Measurements from ENCODE around the gene DOK4. TPM values are rescaled to one million over a fixed set of nuclear protein-coding genes. Genes with fewer than 3 reads are reported as not detected.
"Not testable (repeated sequence)": the region's sequence is repeated elsewhere in the genome, so short reads cannot be mapped to it uniquely, and the experiment has no call there.

DOK4 gene
- total RNA-seq, 1 experiment from 2014 or later, result 122 TPM

GRCh38 chr16:57502048-57502775 lies 15.9 kb upstream of the DOK4 start:
- DNase-seq (ENCODE audit: low spot score), result no peak

GRCh38 chr16:57501492-57501891 lies 15.2 kb upstream of the DOK4 start:
- no peak for DNase-seq (ENCODE audit: low spot score)

DNA sequence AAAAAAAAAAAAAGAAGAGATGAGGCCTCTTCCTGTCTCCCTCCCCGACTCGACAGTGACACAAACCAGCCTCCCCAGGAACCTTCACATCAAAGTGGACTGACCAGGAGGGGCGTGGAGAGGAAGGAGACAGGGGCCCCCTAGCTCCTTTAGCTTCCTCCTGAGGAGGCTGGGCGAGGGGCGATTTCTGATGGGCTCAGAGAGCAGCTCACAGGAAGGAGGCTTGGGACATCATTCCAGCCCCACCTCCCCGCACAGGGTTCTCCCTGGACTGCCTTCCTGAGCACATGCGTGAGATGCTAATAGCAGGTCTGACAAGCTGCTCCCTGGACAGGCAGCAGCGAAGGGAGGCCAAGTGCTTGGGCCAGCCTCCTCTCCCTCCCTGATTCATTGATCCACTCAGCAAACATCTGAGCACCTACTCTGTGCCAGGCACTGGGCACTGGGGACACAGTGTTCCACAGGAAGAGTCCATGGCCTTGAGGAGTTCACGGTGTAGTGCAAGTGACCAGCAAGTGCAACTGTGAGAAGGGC lies 14.4 kb upstream of the DOK4 start:
- DNase-seq (ENCODE audit: low spot score), result no peak

DNA sequence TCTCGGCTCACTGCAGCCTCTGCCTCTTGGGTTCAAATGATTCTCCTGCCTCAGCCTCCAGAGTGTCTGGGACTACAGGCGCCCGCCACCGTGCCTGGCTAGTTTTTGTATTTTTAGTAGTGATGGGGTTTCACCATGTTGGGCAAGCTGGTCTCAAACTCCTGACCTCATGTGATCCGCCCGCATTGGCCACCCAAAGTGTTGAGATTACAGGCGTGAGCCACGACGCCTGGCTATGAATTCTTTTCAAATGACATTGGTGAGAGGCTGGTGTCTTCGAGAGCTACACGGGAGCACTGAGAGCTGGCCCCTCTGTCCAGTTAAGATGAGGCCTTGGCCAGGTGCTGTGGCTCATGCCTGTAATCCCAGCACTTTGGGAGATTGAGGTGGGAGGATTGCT lies 13.6 kb upstream of the DOK4 start:
- DNase-seq (ENCODE audit: low spot score), result not testable (repeated sequence)

DNA sequence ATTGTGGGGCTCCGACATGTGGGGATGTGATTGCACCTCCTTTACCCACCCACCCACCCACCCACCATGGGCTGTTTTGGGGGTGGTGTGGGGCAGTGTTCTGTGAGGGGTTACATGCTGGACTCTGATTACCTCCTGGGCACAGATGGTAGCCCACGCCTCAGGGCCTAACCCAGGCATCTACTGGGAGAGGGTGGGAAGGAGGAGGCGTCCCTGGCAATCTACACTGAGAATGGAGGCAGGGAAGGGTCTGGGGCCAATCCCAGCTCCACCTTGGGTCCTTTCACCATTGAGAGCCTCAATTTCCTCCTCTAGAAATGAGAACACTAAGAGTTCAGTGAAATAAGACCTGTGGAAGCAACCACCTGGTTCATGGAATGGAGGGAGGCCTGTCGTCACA lies 11.7 kb upstream of the DOK4 start:
- no peak for DNase-seq (ENCODE audit: low spot score)

GRCh38 chr16:57497121-57497520 lies 10.8 kb upstream of the DOK4 start:
- DNase-seq (ENCODE audit: low spot score), result no peak

DNA sequence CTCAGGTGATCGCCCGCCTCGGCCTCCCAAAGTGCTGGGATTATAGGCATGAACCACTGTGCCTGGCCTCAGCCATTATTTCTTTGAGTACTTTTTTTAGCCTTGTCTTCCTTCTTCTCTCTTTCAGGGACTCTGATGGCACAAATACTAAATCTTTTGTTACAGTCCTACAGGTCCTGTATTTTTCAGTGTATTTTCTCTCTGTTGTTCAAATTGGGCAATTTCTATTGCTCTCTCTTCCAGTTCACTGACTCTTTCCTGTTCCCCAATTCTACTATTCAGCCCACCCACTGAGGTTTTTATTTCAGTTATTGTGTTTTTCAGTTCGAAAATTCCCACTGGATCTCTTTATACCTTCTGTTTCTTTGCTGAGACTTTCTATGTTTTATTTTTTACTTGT lies 7.5 kb upstream of the DOK4 start:
- DNase-seq (ENCODE audit: low spot score), result no peak

DNA sequence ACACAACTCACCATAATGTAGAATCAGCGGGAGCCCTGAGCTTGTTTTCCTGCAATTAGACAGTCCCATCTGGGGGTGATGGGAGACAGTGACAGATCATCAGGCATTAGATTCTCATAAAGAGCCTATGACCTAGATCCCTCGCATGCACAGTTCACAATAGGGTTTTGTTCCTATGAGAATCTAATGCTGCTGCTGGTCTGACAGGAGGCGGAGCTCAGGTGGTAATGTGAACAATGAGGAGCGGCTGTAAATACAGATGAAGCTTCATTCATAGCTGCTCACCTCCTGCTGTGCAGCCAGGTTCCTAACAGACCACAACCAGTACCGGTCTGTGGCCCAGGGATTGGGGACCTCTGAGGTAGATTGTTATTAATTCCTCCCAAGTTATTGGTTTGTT lies 2.9 kb upstream of the DOK4 start:
- DNase-seq (ENCODE audit: low spot score), result no peak

DNA sequence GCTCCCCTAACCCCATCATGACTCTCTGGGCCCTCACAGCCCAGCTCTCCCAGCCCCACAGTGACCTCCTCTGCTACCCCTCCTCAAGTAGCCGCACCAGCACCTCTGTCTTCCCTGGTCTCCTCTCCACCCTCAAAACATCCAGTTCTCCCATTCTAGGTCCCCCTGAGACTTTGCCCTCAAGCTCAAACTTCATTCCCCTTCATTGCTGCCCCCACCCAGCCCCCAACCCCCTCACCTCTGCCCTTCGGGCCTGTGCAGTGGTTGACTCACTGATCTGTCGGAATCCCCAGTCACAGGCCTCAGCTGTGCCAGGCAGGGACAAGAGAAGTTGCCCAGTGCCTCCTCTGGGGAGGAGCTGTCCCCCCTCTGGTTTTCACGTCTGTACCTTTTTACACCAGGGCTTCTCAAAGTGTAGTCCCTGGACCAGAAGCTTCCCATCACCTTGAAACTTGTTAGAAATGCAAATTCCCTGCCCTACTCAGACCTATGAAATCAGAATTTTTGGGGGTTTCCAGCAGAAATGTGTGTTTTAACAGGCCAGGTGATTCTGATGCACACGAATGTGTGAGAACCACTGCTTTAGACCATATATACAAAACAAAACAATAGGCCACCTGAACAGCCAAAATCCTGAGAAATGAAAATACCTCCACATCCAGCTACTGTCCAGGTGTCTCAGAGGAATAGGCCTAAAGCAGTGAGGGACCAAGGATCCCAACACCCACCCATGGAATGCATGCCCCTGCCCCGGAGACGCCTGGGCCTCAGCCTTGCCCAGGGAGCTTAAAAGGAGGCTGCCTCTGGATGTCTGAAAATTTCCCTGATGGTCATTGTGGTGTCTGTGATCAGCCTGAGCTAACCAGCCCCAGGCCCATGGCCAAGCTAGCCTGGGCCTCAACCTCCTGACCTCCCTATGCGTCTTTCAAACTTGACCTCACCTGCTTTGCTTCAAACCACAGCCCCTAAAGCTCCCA lies 853 bp upstream of the DOK4 start:
- DNase-seq (ENCODE audit: low spot score), result no peak

GRCh38 chr16:57485091-57485915 lies 990 bp downstream of the DOK4 start:
- DNase-seq (ENCODE audit: low spot score), result peak; percentile 26

GRCh38 chr16:57484515-57485005 lies 1.7 kb downstream of the DOK4 start:
- no peak for DNase-seq (ENCODE audit: low spot score)

DNA sequence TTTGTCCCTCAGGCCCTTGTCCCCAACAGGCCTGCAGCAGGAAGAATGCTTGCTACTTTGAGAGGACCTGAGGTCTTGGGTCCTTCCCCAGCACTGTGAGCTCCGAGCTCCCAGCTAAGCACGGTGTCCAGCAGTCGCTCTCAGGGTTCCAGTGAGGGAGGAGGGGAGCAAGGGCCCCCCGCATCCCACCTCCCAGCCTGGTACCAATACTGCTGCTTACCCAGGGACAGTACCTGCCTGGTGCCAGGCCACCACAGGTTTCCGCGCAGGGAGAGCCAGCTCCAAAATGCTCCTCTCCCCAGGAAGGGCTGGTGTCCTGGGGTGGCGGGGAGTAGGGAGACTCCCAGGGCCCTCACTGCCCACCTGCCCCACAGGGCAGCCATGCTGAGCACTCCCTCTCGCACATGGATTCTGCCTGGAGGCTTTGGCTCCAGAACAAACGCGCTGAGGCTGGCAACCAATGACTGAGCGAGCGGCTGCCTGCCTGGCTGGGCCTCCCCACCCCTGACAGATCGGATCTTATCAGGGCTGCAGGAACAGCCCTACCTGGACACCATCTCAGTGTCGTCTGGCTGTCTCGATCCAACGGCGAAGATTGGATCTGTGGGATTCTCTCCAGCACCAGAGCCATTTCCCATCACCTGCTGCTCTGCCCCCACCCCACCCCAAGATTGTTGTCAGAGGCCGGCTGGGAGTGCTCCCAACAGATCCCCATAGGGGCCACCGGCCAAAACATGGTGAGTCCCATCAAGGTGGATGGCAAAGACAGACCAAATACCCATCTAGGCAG lies 2.4 kb downstream of the DOK4 start:
- no peak for DNase-seq (ENCODE audit: low spot score)

DNA sequence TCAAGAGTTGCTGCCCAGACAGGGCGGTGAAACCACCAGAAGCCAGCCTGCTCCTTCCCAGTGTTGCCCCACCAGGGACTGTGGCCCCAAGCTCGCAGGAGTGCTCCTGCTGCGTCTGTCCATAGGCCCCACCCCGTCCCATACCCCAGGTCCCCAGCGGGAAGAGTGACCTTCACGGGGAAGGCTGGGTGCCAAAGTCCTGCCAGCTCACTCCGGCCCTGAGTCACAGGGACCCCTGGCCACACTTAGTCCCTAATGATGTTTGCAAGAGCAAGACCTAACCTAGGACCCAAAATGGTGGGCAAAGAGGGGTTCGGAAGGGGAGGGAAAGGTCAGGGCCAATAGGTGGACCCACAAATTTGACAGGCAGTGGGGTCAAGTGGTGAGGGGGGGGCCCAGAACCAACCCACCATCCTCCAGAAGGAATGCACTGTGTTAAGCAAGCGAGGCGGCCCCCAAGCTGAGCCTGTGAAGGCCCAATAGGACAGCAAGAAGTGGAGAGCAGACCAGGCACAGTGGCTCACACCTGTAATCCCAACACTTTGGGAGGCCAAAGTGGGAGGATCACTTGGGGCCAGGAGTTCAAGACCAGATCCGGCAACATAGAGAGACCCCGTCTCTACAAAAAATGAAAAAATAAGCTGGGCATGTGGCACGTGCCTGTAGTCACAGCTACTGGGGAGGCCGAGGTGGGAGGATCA lies 3.3 kb downstream of the DOK4 start:
- no peak for DNase-seq (ENCODE audit: low spot score)

DNA sequence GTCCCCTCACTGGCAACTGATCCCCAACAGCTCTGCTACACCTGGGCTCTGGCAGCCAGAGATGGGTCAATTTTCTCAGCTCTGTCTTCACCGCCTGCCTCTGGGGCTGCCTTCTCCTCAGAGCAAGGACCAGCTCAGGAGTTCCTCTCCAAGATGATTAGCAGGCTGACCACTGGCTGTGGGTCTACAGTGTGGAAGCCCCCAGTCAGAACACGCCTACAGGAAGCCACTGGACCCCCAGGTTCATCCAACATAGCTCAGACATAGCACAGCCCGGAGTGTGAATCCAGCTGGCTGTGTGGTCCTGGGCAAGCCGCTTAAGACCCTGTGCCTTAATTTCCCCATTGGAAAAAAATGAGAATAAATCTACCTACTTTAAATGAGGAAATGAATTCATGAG lies 4.9 kb downstream of the DOK4 start:
- no peak for DNase-seq (ENCODE audit: low spot score)

DNA sequence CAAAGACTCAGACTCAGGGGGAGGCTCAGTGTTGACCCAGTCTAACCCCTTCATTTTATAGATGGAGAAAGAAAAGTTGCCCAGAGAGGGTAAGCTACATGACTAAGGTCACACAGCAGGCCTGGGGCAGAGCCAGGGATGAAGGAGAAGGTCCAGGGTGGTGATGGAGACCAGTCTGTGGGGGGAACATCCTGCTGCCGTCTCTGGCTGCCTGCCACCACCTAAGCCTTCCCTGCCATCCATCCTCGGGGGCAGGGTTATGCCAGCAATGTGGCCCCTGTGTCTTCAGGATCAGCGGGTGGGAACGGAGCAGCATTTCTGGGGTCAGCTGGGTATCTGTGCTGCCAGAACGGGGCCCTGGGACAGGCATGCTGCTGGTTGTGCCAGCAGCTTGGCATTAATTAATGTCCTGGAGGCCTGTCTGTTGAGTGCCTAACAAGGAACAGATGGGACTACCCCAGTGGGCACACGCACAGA lies 5.5 kb downstream of the DOK4 start:
- no peak for DNase-seq (ENCODE audit: low spot score)

DNA sequence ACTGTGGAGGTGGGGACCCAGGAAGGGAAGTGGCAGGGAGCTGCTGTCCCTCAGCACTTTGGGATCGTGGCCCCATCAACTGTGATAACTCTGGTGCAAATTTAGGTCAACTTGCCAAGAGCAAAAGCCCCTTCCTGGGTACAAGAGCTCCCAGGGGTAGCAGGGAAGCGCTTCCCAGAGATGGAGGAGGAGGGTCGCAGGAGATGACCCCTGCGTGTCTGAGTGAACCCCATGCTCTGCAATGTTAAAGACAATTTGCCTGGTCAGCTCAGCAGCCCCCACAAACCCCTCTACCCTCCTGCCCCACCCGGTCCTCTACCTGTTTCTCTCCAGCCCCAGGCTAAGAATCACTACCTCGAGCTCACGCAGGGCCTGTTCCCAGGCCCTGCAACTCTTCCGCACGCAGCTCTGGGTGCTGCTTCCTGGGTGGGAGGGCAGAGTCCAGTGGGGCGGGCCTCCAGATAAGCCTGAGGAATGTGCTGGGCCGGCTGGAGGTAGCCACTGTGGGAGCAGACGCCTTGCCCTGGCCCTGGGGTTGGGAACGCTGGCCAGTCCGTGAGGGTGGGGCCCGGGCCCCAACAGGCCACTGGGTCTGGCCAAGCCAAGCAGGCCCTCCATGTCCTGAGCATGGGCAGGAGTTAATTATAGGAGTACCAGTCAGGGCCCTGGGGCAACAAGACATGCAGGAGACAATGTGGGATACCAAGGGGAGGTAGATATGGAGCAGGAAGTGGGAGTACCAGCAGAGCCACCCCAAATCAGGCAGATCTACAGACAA lies 6.1 kb downstream of the DOK4 start:
- DNase-seq (ENCODE audit: low spot score), result peak; percentile 88

GRCh38 chr16:57479205-57479975 lies 6.9 kb downstream of the DOK4 start:
- peak; percentile 89 for DNase-seq (ENCODE audit: low spot score)
